NCI-H2227 (cell line): ENCODE data around the gene TMEM145.

ENCODE experiments used
- DNase-seq: peaks from one replicate; lab custom pipeline; 2025; ENCODE audit not compliant: unreplicated experiment; lab: John Stamatoyannopoulos, UW

Gene TMEM145

DNA sequence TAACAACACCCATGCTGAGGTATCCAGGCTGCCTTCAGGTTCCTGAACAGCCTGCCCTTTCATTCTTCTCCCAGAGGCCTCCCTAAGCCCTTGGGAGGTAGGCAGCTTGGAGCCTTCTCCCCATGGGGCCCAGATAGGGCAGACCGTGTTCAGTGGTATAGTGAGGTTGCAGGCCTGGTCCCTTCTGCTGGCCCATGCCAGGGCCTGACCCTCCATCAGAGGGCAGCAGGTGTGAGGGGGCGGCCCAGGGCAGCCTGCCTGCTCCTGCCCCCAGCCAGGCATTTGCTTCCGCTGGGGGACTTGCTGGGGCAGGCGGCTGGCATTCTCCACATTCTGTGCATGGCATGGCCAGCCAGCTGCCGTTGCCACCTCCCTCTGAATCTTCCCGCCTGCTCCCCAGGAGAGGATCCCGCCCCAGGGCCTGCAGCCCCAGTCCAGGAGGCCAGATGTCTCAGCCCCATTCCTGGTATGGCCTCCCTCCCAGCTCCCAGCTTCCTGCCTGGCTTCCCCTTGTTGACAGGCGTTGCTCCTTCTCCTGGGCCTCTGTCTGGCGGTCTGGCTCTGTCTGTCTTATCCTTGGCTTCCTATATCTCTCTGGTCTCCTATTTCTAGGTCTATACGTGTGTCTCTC, 35.2 kb upstream of the TMEM145 start:
- no peak for DNase-seq

- DNase-seq = no peak
Observed at GRCh38 chr19:42278452-42279154, 34.5 kb upstream of the TMEM145 start.

DNA sequence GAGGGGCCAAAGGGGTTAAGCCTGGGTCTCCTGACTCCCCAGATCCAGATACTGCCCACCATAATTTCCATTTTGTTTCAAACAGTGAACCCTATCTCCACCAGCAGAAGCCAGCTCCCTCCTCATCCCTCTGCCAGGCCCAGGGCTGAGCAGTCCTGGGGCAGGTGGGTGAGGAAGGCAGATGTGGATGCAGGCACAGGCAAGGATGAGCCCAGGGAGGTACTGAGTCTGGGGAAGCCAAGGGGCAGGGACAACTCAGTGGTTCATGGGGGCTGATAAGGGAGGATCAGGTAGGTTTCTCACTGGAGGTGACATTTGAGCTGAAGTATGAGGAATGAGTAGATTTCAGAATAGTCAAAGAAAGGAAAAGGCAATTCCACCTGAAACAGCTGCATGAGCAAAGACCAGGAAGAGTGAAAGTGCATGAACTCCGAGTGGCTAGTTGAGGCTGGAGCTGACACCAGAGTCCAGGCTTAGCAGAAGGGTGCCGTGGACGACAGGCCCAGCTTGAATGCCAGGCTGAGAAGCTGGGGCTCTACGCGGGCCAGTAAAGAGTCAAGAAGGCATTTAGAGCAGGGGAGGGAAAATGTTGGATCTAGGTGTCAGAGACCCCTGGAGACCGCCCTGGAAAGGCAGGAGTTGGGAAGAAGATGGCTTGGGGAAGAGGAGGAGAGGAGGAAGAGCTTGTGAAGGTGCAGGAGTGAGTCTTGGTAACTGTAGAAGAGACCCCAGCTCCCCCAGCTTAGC, 33.8 kb upstream of the TMEM145 start:
- no peak for DNase-seq

DNA sequence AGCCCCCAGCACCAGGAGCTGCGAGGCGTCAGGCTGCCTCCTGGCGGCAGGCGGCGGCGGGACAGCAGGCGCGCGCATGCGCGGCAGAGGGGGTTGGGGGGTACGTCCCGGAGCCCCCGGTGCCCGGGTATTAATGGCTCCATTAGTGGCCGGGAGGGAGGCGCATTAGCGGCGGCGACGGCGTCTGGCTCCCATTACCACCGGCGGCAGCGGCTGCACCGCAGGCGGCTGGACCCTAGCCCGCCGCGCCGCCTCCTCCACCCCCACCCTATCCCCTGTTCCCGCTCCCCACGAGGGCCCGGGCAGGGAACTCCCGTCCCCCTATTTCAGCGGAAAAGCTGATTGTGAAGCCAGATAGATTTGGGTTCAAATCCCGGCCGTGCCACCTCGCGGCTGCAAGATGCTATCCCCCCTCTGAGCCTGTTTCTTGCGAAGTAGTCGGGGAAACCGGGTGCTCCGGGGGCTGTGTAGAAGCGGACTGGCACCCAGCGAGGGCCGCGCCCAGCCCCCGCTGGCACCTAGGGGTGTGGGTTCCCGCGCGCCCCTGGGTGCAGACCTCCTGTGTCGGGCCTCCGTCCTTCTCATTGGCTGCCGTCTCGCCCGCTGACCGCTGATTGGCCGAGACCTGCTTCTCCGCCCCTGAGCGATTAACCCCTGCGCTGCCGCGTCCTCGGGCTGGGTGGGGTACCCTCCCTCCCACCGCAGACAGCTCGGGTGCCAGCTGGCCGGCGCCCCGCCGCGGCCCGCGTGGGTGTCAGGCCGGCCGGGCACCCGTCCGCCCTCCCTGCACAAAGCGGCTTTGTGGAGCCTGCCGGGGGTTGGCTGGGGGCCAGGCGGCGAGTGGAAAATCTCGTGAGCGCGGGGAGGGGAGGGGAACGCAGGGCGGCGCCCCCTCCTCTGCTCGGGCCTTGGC, 33.0 kb upstream of the TMEM145 start:
- peak; percentile 98 for DNase-seq

- DNase-seq = peak; percentile 91
Observed at GRCh38 chr19:42280815-42281145, 32.3 kb upstream of the TMEM145 start.

GRCh38 chr19:42281146-42281826, 31.8 kb upstream of the TMEM145 start:
- DNase-seq = peak; percentile 87

- peak; percentile 87 for DNase-seq
Observed at GRCh38 chr19:42281827-42282762, 31.0 kb upstream of the TMEM145 start.

DNA sequence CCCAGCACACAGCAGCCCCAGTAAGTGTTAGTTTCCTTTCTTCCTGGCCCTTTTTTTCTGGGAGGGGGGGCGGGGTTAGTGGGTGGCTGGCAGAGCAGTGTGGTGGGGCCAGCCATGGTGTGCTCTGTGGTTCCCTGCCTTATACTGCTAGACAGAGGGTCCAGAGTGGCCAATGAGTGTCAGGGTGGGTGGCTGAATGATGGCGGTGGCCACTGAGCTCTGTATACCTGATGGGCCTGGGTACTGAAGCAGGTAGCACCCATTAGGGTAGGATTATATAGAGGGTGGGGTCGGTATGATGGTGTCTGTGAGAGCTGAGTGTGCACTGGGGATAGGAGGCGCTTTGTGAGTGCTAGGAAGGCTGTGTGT, 30.3 kb upstream of the TMEM145 start:
- no peak for DNase-seq

DNA sequence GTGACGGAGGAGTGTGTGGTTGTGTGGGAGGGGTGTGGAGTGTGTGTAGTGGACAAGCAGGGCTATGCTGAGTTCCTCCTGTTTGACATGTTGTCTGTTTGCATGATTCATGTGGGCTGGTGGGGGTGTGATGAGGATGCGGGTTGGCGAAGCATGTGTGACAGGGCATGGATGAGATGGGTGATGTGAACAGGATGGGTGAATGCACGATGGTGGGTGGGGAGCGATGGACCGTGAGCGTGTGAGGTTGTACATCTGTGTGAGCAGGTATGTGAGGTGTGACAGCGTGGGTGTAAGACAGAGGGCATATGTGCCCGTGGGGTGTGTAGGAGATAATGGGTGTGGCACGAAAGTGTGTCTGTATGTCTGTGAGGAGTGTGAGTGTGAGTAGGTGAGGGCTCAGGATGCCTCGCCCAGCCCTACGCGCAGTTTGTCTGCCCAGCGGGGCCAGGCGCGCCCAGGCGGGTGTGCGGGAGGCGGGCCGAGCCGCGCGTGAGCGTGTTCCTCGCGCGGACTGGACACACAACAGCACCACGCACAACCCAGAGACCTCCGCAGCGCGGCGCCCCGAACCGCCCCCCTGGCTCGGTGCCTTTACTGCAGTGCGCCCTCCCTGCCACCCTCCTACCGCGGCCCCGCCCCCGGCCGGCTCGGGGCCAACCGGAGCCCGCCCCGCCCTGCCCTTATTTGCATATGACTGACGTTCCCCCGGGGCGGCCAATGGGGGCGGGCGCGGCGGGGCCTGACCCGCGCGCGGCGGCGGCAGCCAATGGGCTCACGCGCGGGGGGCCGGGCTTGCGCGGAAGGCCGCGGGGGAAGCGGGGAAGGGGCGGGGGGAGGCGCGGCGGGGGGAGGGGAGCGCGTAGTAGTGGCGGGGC, 29.7 kb upstream of the TMEM145 start:
- DNase-seq = peak; percentile 100

DNA sequence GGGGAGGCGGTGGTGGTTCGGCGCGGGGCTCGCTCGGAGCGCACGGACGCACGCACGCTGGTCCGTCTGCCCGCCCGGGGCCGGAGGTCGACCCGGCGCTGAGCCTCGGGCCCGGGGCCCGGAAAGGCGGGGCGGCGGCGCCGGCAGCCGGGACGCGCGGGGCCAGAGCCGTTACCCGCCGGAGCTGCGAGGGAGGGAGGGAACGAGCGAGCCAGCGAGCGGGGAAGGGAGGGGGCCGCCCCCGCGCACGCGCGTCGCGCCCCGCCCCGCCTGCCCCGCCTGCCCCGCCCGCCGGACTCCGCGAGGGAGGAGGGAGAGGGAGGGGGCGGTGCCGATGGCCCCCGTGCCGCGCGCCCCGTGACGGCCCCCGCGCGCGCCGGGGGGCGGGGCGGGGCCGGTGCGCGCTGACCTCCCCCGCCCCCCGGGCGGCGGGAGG, 29.0 kb upstream of the TMEM145 start:
- DNase-seq = peak; percentile 95

DNA sequence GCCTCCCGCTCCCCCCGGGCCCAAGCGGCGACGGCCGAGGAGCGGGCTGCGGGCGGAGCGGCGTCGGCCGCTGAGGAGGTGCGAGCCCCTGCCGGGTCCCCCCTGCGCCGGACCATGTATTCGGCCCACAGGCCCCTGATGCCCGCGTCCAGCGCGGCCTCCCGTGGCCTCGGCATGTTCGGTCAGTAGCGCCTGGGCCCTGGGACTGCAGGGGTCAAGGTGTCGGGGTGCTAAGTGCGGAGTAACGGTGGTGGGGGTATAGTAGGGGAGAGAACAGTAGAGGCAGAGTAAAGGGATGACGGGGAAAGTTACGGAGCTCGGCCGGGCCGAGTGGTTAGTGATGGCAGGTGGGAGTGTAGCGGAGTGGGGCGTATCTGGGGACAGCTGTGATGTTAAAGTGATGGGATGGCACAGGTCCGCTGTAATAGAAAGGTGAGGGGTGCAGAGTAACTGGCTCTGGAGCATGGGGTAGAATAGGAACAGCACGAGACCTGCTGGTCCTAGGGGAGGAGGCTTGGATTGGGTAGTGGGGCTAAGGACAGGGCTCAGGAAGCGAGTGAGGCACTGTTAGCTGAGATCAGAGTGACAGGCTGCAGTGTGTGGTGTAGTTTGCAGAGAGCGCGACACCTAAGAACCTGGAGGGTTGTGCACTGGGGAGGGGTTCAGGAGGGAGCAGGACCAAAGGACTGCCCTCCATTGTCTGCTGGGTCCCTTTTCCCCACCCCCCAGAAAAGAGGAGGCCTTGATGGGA, 28.3 kb upstream of the TMEM145 start:
- DNase-seq = peak; percentile 79

GRCh38 chr19:42285541-42285941, 27.6 kb upstream of the TMEM145 start:
- DNase-seq = no peak

GRCh38 chr19:42285988-42286348, 27.1 kb upstream of the TMEM145 start:
- DNase-seq = no peak

GRCh38 chr19:42286349-42287016, 26.6 kb upstream of the TMEM145 start:
- DNase-seq = peak; percentile 77

- no peak for DNase-seq
Observed at GRCh38 chr19:42287017-42287826, 25.9 kb upstream of the TMEM145 start.

DNA sequence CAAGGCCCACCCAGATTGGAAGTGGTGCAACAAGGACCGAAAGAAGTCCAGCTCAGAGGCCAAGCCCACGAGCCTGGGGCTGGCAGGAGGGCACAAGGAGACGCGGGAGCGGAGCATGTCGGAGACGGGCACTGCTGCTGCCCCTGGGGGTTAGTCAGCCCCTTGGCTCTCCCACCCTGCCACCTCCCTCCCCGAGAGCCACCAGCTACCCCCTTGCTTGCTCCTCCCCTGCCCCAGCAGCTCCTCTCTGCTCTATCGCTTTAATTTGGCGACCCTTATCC, 25.3 kb upstream of the TMEM145 start:
- DNase-seq = no peak

- DNase-seq = no peak
Observed at GRCh38 chr19:42288387-42288786, 24.7 kb upstream of the TMEM145 start.
